Measurements from ENCODE around the gene PKIB. TPM values are rescaled to one million over a fixed set of nuclear protein-coding genes. Genes with fewer than 3 reads are reported as not detected.

Gene PKIB
- total and polyA plus RNA-seq, 2 of the 4 experiments (the other 2 are of a cell fraction) = 6.3 to 13.1 TPM

DNA sequence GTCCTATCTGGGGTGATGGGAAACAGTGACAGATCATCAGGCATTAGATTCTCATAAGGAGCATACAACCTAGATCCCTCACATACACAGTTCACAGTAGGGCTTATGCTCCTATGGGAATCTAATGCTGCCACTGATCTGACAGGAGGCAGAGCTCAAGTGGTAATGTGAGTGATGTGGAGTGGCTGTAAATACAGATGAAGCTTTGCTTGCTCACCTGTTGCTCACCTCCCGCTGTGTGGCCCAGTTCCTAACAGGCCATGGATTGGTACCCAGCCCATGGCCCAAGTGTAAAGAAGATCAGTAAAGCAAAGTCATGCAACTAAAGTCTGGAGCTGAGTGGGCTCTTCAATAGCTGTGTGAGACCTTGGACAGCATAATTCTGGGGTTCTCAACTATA is 65.9 kb downstream of the PKIB start:
- Histone ChIP-seq H3K9me1 (ENCODE audit: insufficient read depth, low read length) (no peaks in the 10 kb centered on the region), H3K9me3 (ENCODE audit: control insufficient read depth, insufficient read depth, low read length) (no peaks in the 10 kb centered on the region), H3K36me3 (ENCODE audit: control insufficient read depth, insufficient read depth, low read length) (no peaks in the 10 kb centered on the region), H3K4me2 (ENCODE audit: low read depth, low read length) (no peak overlapping the region), H4K20me1 (ENCODE audit: insufficient read depth, low read length) (no peaks in the 10 kb centered on the region), H3K27me3 (ENCODE audit: control insufficient read depth, insufficient read depth, low read length) (no peaks in the 10 kb centered on the region), H3K4me3 (ENCODE audit: insufficient read depth, low read depth, low read length) (no peak overlapping the region), H2BK120ac (ENCODE audit: low read depth, low read length) (no peak overlapping the region), H4K91ac (ENCODE audit: insufficient read depth, low read depth, low read length) (no peak overlapping the region), H2AK5ac (ENCODE audit: low read depth, low read length) (no peak overlapping the region), H2BK20ac (ENCODE audit: low read depth, low read length) (no peak overlapping the region), H3K79me1 (ENCODE audit: low read depth in 1 of 2, low read length in 2 of 2) (no peaks in the 10 kb centered on the region), H4K5ac (ENCODE audit: low read depth, low read length) (no peak overlapping the region), H3K4me1 (ENCODE audit: control insufficient read depth, insufficient read depth, low read length) (no peaks in the 10 kb centered on the region), H3K27ac (ENCODE audit: insufficient read depth, low read length) (no peak overlapping the region), H2BK5ac (ENCODE audit: low read depth, low read length, poor library complexity, severe bottlenecking) (no peak overlapping the region), H2AFZ (replicated peaks; ENCODE audit: low read length, poor library complexity) (no peak overlapping the region), H4K8ac (ENCODE audit: low read depth in 2 of 2, low read length in 2 of 2) (no peak overlapping the region), H3K4ac (ENCODE audit: low read depth, low read length) (no peak overlapping the region), H3K18ac (ENCODE audit: low read depth, low read length) (no peak overlapping the region), H2AK9ac (replicated peaks; ENCODE audit: low read depth, low read length, poor library complexity) (no peak overlapping the region), H2BK15ac (ENCODE audit: low read depth, low read length) (no peak overlapping the region), H3K23ac (ENCODE audit: low read depth, low read length) (no peak overlapping the region), H3K14ac (replicated peaks; ENCODE audit: low read depth, low read length) (no peak overlapping the region), H3K56ac (ENCODE audit: extremely low read depth, insufficient read depth, low read length) (no peak overlapping the region), H3K9ac (ENCODE audit: low read depth, low read length) (no peak overlapping the region)
- WGBS, 2 experiments (ENCODE audit: extremely low coverage in 2 of 2, insufficient read length in 1 of 2) = no CpG with 5 or more reads among the region's 1 CpG
- TF ChIP-seq MAFK (IDR thresholded peaks at IDR 0.05; ENCODE audit: low read depth, low read length) (no peak), FOS (IDR thresholded peaks at IDR 0.05; ENCODE audit: low read depth, low read length) (no peak), MXI1 (IDR thresholded peaks at IDR 0.05; ENCODE audit: borderline replicate concordance, low read depth, low read length) (no peak)
- TF ChIP-seq, protein P1, sequence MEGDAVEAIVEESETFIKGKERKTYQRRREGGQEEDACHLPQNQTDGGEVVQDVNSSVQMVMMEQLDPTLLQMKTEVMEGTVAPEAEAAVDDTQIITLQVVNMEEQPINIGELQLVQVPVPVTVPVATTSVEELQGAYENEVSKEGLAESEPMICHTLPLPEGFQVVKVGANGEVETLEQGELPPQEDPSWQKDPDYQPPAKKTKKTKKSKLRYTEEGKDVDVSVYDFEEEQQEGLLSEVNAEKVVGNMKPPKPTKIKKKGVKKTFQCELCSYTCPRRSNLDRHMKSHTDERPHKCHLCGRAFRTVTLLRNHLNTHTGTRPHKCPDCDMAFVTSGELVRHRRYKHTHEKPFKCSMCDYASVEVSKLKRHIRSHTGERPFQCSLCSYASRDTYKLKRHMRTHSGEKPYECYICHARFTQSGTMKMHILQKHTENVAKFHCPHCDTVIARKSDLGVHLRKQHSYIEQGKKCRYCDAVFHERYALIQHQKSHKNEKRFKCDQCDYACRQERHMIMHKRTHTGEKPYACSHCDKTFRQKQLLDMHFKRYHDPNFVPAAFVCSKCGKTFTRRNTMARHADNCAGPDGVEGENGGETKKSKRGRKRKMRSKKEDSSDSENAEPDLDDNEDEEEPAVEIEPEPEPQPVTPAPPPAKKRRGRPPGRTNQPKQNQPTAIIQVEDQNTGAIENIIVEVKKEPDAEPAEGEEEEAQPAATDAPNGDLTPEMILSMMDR (conservative IDR thresholded peaks at IDR 0.05; ENCODE audit: low read depth, low read length) = no peak
- intact Hi-C loops (cut with micrococcal nuclease) (no loop called here), dilution Hi-C loops (cut with HindIII; ENCODE audit: low sequenced_read_pairs, unreplicated experiment) (no loop called here), in situ Hi-C loops (cut with MboI; ENCODE audit: low sequenced_read_pairs) (no loop called here)
- ChIA-PET POLR2A (ENCODE audit: unreplicated experiment) (no interaction called here), CTCF (no interaction called here)
- no TSS peak for BruUV-seq (replicated peaks)
- DNase-seq (no peak), ATAC-seq (ENCODE audit: low read depth) (no peak)

Data from IMR-90 (cell line).